ENCODE data around the gene TMEM151B. TPM values are rescaled to one million over a fixed set of nuclear protein-coding genes. Genes with fewer than 3 reads are reported as not detected.
A peak's percentile ranks its signal among the peaks of the same experiment; 100 is the strongest.

Gene TMEM151B
- total RNA-seq, 1 experiment from 2014 or later = not detected

GRCh38 chr6:44258921-44259320, 11.3 kb upstream of the TMEM151B start:
- DNase-seq = no peak
- H3K27ac Mint-ChIP-seq (ENCODE audit: unreplicated experiment) = peak overlapping the region; percentile 87

DNA sequence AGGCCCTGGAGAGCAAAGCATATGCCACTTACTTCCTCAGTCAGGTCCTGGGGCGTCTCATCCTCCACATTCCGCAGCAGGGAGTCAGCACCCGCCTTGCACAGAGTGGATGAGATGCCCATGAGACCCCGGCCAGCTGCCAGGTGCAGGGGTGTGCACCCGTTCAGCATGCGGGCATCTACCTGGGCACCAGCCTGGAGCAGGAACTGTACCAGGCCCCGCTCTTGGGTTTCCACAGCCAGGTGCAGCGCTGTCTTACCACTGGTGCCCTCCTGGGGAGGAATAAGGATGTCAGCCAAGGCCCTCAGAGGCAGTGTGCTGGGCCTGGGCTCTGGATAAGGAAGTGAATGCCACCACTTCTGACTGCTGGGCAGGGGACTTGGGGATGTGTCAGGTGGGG, 10.2 kb upstream of the TMEM151B start:
- POLR2A ChIA-PET = no interaction called here
- H3K36me3 Mint-ChIP-seq (ENCODE audit: insufficient read depth, unreplicated experiment) = peaks cover 41% of the 10 kb centered on the region
- H3K27me3 Mint-ChIP-seq (ENCODE audit: insufficient read depth, unreplicated experiment) = no peaks in the 10 kb centered on the region

More at GRCh38 chr6:44258921-44259320, 11.3 kb upstream of the TMEM151B start:
- POLR2A ChIA-PET = no interaction called here
- H3K36me3 ChIP-seq (ENCODE audit: control insufficient read depth, insufficient read depth, low read length) = peaks cover 7% of the 10 kb centered on the region
- CTCF ChIA-PET = no interaction called here
- Mint-ChIP-seq H3K36me3 (ENCODE audit: insufficient read depth, unreplicated experiment) (peaks cover 47% of the 10 kb centered on the region), H3K27me3 (ENCODE audit: insufficient read depth, unreplicated experiment) (no peaks in the 10 kb centered on the region), H3K4me3 (ENCODE audit: unreplicated experiment) (peak overlapping the region; percentile 78), H3K4me1 (ENCODE audit: low read depth, unreplicated experiment) (peaks cover 33% of the 10 kb centered on the region), H3K9me3 (ENCODE audit: unreplicated experiment) (no peaks in the 10 kb centered on the region)
- no peak for TF ChIP-seq CTCF (IDR thresholded peaks at IDR 0.05; ENCODE audit: insufficient read depth in 1 of 2, low read depth in 1 of 2, low read length in 1 of 2, severe bottlenecking in 1 of 2, unreplicated experiment in 1 of 2)
- H3K4me1 ChIP-seq = peaks cover 24% of the 10 kb centered on the region
- no TSS peak for BruUV-seq (replicated peaks)
- intact Hi-C loops (cut with micrococcal nuclease; ENCODE audit: unreplicated experiment) = no loop called here
- H3K27me3 ChIP-seq (replicated peaks; ENCODE audit: control insufficient read depth, insufficient read depth, low read length) = no peaks in the 10 kb centered on the region
- no peaks in the 10 kb centered on the region for H3K9me3 ChIP-seq
- H3K4me3 ChIP-seq (ENCODE audit: low read depth, low read length) = no peak overlapping the region

GRCh38 chr6:44260451-44261297, 9.6 kb upstream of the TMEM151B start:
- no peak for TF ChIP-seq CTCF (IDR thresholded peaks at IDR 0.05; ENCODE audit: insufficient read depth in 1 of 2, low read depth in 1 of 2, low read length in 1 of 2, severe bottlenecking in 1 of 2, unreplicated experiment in 1 of 2)
- CTCF ChIA-PET = no interaction called here
- POLR2A ChIA-PET = no interaction called here
- no peak for DNase-seq
- peaks cover 1% of the 10 kb centered on the region; the same call in 1 of the 2 replicates for H3K36me3 ChIP-seq (ENCODE audit: control insufficient read depth, insufficient read depth, low read length)
- intact Hi-C loops (cut with micrococcal nuclease; ENCODE audit: unreplicated experiment) = no loop called here
- Mint-ChIP-seq H3K36me3 (ENCODE audit: insufficient read depth, unreplicated experiment) (peaks cover 41% of the 10 kb centered on the region), H3K9me3 (ENCODE audit: unreplicated experiment) (no peaks in the 10 kb centered on the region), H3K4me1 (ENCODE audit: low read depth, unreplicated experiment) (peaks cover 34% of the 10 kb centered on the region), H3K27me3 (ENCODE audit: insufficient read depth, unreplicated experiment) (no peaks in the 10 kb centered on the region), H3K4me3 (ENCODE audit: unreplicated experiment) (no peak overlapping the region), H3K27ac (ENCODE audit: unreplicated experiment) (no peak overlapping the region)
- peaks cover 28% of the 10 kb centered on the region for H3K4me1 ChIP-seq
- BruUV-seq (replicated peaks) = no TSS peak
- H3K27me3 ChIP-seq (replicated peaks; ENCODE audit: control insufficient read depth, insufficient read depth, low read length) = no peaks in the 10 kb centered on the region
- H3K9me3 ChIP-seq = no peaks in the 10 kb centered on the region
- H3K4me3 ChIP-seq (ENCODE audit: low read depth, low read length) = no peak overlapping the region

More for the DNA sequence above, 10.2 kb upstream of the TMEM151B start:
- peaks cover 35% of the 10 kb centered on the region for H3K4me1 Mint-ChIP-seq (ENCODE audit: low read depth, unreplicated experiment)
- H3K9me3 ChIP-seq = no peaks in the 10 kb centered on the region
- no TSS peak for BruUV-seq (replicated peaks)
- TF ChIP-seq CTCF (IDR thresholded peaks at IDR 0.05; ENCODE audit: insufficient read depth in 1 of 2, low read depth in 1 of 2, low read length in 1 of 2, severe bottlenecking in 1 of 2, unreplicated experiment in 1 of 2) = no peak
- H3K27ac Mint-ChIP-seq (ENCODE audit: unreplicated experiment) = no peak overlapping the region
- CTCF ChIA-PET = no interaction called here
- H3K4me1 ChIP-seq = peaks cover 28% of the 10 kb centered on the region
- intact Hi-C loops (cut with micrococcal nuclease; ENCODE audit: unreplicated experiment) = no loop called here
- no peaks in the 10 kb centered on the region for H3K9me3 Mint-ChIP-seq (ENCODE audit: unreplicated experiment)
- H3K4me3 Mint-ChIP-seq (ENCODE audit: unreplicated experiment) = no peak overlapping the region
- peaks cover 1% of the 10 kb centered on the region; the same call in 1 of the 2 replicates for H3K36me3 ChIP-seq (ENCODE audit: control insufficient read depth, insufficient read depth, low read length)
- no peak overlapping the region for H3K4me3 ChIP-seq (ENCODE audit: low read depth, low read length)
- no peaks in the 10 kb centered on the region for H3K27me3 ChIP-seq (replicated peaks; ENCODE audit: control insufficient read depth, insufficient read depth, low read length)
- no peak for DNase-seq
